ENCODE results near the gene NR5A2. TPM values are rescaled to one million over a fixed set of nuclear protein-coding genes. Genes with fewer than 3 reads are reported as not detected.

The NR5A2 gene
- total and polyA plus RNA-seq, 10 of the 15 experiments (the other 5 are each of a cell fraction or from before 2014, with no cell fraction given), result 0.02 to 0.60 (median 0.15) TPM; not detected in 1

GRCh38 chr1:200121421-200121820 is 93.9 kb downstream of the NR5A2 start (continued):
- TF ChIP-seq CTCF (IDR thresholded peaks at IDR 0.05 in 2 of 3, conservative IDR thresholded peaks at IDR 0.05 in 1 of 3; ENCODE audit: control insufficient read depth in 2 of 3, extremely low read depth in 1 of 3, insufficient read depth in 1 of 3, low read depth in 3 of 3, low read length in 3 of 3), result no peak
- no peak for TF ChIP-seq TARDBP (IDR thresholded peaks at IDR 0.05; ENCODE audit: borderline replicate concordance)
- TF ChIP-seq IRF4 (IDR thresholded peaks at IDR 0.05; ENCODE audit: low read depth, low read length), result no peak
- no peak for TF ChIP-seq KDM1A (IDR thresholded peaks at IDR 0.05; ENCODE audit: borderline replicate concordance)
- TF ChIP-seq POLR2AphosphoS5 (IDR thresholded peaks at IDR 0.05; ENCODE audit: low read length), result no peak
- TF ChIP-seq MEF2B (IDR thresholded peaks at IDR 0.05; ENCODE audit: partially characterized antibody, poor library complexity, severe bottlenecking), result no peak
- TF ChIP-seq BCL3 (IDR thresholded peaks at IDR 0.05; ENCODE audit: borderline replicate concordance, insufficient read depth, low read depth, low read length, poor library complexity, severe bottlenecking), result no peak
- TF ChIP-seq TCF12 (IDR thresholded peaks at IDR 0.05; ENCODE audit: low read depth, low read length), result no peak
- TF ChIP-seq EGR1 (IDR thresholded peaks at IDR 0.05; ENCODE audit: borderline replicate concordance in 1 of 2, low read depth in 2 of 2, low read length in 2 of 2), result no peak

- no peak for TF ChIP-seq ZNF24 (IDR thresholded peaks at IDR 0.05)
- TF ChIP-seq GABPA (IDR thresholded peaks at IDR 0.05; ENCODE audit: low read depth), result no peak
- ChIA-PET POLR2A (interaction anchor here (0.7 kb wide), 1 partner anchor 16 kb away, joined by 6 read pairs; no protein-coding TSS in a partner anchor), RAD21 (ENCODE audit: unreplicated experiment) (interaction anchor here (0.7 to 1.5 kb wide), 2 partner anchors 29 to 33 kb away, joined by 3 to 4 read pairs; no protein-coding TSS in a partner anchor), CTCF (interaction anchor here (1.0 to 2.0 kb wide), 3 partner anchors 15 to 151 kb away, joined by 3 to 6 read pairs (median 3); no protein-coding TSS in a partner anchor), SMC1A (ENCODE audit: uncharacterized antibody, unreplicated experiment) (interaction anchor here (1.1 to 1.7 kb wide), 4 partner anchors 10 to 15 kb away, joined by 3 to 5 read pairs (median 3); no protein-coding TSS in a partner anchor)
- H3K27ac ChIP-seq (ENCODE audit: control insufficient read depth, insufficient read depth), result no peak overlapping the region
- BruUV-seq (replicated peaks), result no TSS peak
- in situ Hi-C loops (cut with MboI), result no loop called here
- no peak overlapping the region for H2AFZ ChIP-seq (ENCODE audit: control insufficient read depth, low read depth, low read length)
- no peak overlapping the region for H3K9ac ChIP-seq (ENCODE audit: control insufficient read depth, insufficient read depth, low read length)
- intact Hi-C loops (cut with micrococcal nuclease; ENCODE audit: unreplicated experiment), result no loop called here
- no peaks in the 10 kb centered on the region for H3K36me3 ChIP-seq (ENCODE audit: control insufficient read depth in 2 of 2, insufficient read depth in 2 of 2, low read length in 1 of 2)
- H3K79me2 ChIP-seq (ENCODE audit: control insufficient read depth, insufficient read depth, low read length), result no peaks in the 10 kb centered on the region
- H3K4me3 ChIP-seq, result no peak overlapping the region
- no peaks in the 10 kb centered on the region; a peak in 1 of 4 replicates for H3K27me3 ChIP-seq (replicated peaks in 1 of 2; ENCODE audit: control insufficient read depth in 2 of 2, insufficient read depth in 2 of 2, low read length in 1 of 2)
- ATAC-seq, result no peak
- DNase-seq (ENCODE audit: low read depth, low spot score), result no peak
- H4K20me1 ChIP-seq (ENCODE audit: control insufficient read depth, insufficient read depth), result no peaks in the 10 kb centered on the region
- no peak for FAIRE-seq
- H3K4me2 ChIP-seq (ENCODE audit: control insufficient read depth, insufficient read depth), result no peak overlapping the region
- H3K9me3 ChIP-seq (replicated peaks; ENCODE audit: control insufficient read depth, insufficient read depth, low read length), result no peaks in the 10 kb centered on the region
- H3K4me1 ChIP-seq (ENCODE audit: control insufficient read depth, insufficient read depth, low read length), result peaks cover under 1% of the 10 kb centered on the region
- 56% methylated on average over 1 of the region's 1 CpG for WGBS (ENCODE audit: insufficient coverage, insufficient replicate concordance, low lambda C conversion rate, missing lambda C conversion rate)
These were observed 96.8 kb downstream of the NR5A2 start for GRCh38 chr1:200124309-200124708.

All from GM12878 (cell line).